HCT116 (cell line): ENCODE data around the gene SIK3.
"Not testable (repeated sequence)": the region's sequence is repeated elsewhere in the genome, so short reads cannot be mapped to it uniquely, and the experiment has no call there.

Experiments used
- CTCF ChIP-seq, 3 experiments: fragments of 200-600 bp in 1 of 3; sonication (generic) in 1 of 3; IDR thresholded peaks in 2 of 3; conservative IDR thresholded peaks in 1 of 3; 2 replicates each; pipeline ENCODE4 v1.5.1; 2012 to 2017; ENCODE audit warnings: low read depth in 2 of 3, low read length in 2 of 3, antibody characterized with exemption in 1 of 3, borderline replicate concordance in 1 of 3, control low read depth in 1 of 3, mild to moderate bottlenecking in 1 of 3, mixed read lengths in 1 of 3, mixed run types in 1 of 3, moderate library complexity in 1 of 3; ENCODE audit not compliant: insufficient read depth in 1 of 3
- EGR1 ChIP-seq: IDR thresholded peaks from 2 replicates; pipeline ENCODE4 v1.6.1; 2012; ENCODE audit warnings: low read depth
- FOSL1 ChIP-seq: IDR thresholded peaks from 2 replicates; pipeline ENCODE4 v1.6.1; 2012; ENCODE audit warnings: low read depth
- POLR2A ChIP-seq: IDR thresholded peaks from 2 replicates; pipeline ENCODE4 v1.7.0; 2011; ENCODE audit warnings: borderline replicate concordance; ENCODE audit not compliant: insufficient read depth, insufficient read length; ENCODE audit errors: extremely low read depth
- RAD21 ChIP-seq: IDR thresholded peaks from 2 replicates; pipeline ENCODE4 v1.6.1; 2012; ENCODE audit warnings: low read depth, mild to moderate bottlenecking
- REST ChIP-seq: IDR thresholded peaks from 2 replicates; pipeline ENCODE4 v1.6.1; 2012; ENCODE audit warnings: low read depth
- YY1 ChIP-seq: IDR thresholded peaks from 2 replicates; pipeline ENCODE4 v1.6.1; 2011; ENCODE audit warnings: low read length, low read depth, moderate library complexity, mild to moderate bottlenecking; ENCODE audit not compliant: insufficient replicate concordance; ENCODE audit errors: extremely low read depth

GRCh38 chr11:116801662-116802061 lies 296.6 kb downstream of the SIK3 start:
- TF ChIP-seq POLR2A; CTCF (IDR thresholded peaks at IDR 0.05 in 2 of 3, conservative IDR thresholded peaks at IDR 0.05 in 1 of 3; ENCODE audit: borderline replicate concordance in 1 of 3, insufficient read depth in 1 of 3, low read depth in 2 of 3, low read length in 2 of 3); EGR1; YY1; FOSL1; RAD21; REST: not testable (repeated sequence)
